K562 (cell line): ENCODE measurements around the gene SIGLEC14. TPM values are rescaled to one million over a fixed set of nuclear protein-coding genes. Genes with fewer than 3 reads are reported as not detected.
A peak's percentile ranks its signal among the peaks of the same experiment; 100 is the strongest.

Experiments used
- ATAC-seq: fragments of 200-7000 bp; cut with Tn5 transposase; 3 replicates; pipeline ENCODE4 v1.9.1; 2020; ENCODE audit warnings: moderate library complexity
- BruUV-seq: library from RNA; stranded (reverse); fragments of 400-500 nt; replicated peaks from 2 replicates; lab custom pipeline; 2021; lab: Mats Ljungman, UMichigan
- CTCF ChIA-PET: fragments of 300-600 bp; formaldehyde crosslinking; extraction: SDS; loops from one replicate; lab custom pipeline; 2021; ENCODE audit warnings: low intra/inter-chr PET ratio; lab: Yijun Ruan, JAX
- POLR2A ChIA-PET: fragments of 300-600, 350-650 bp; sonication (Branson Sonifier 250); formaldehyde crosslinking; extraction: SDS; loops from one replicate; lab custom pipeline; 2021; ENCODE audit warnings: antibody characterized with exemption, inconsistent platforms; lab: Yijun Ruan, JAX
- DNase-seq, 4 experiments: peaks; one replicate each; pipeline versions ENCODE4 v3.0.0 to v3.0.0-alpha.2; 2011 to 2018; ENCODE audit warnings: low spot score in 3 of 4, mixed read lengths in 3 of 4; ENCODE audit errors: extremely low read depth in 1 of 4
- FAIRE-seq: peaks from 2 replicates; lab custom pipeline; 2011; peaks lifted over from hg19 to GRCh38; lab: Jason Lieb, UNC
- H2AFZ ChIP-seq: 2 replicates; pipeline ENCODE4 v1.6.0; 2011; ENCODE audit warnings: low read depth, low read length, control low read depth, inconsistent platforms
- H3K27ac ChIP-seq: fragments of 200-600 bp; 3 replicates; pipeline ENCODE4 v1.8.0; 2011; ENCODE audit warnings: low read depth, mild to moderate bottlenecking, control low read depth, inconsistent platforms, low read length, moderate library complexity, mixed read lengths; ENCODE audit errors: extremely low read depth
- H3K27me3 ChIP-seq, 2 experiments: fragments of 300-600 bp in 1 of 2; 2 replicates in 1 of 2; 3 replicates in 1 of 2; pipeline versions ENCODE4 v1.6.0 to v1.8.0; 2011; ENCODE audit warnings: inconsistent platforms in 2 of 2, low read length in 2 of 2, mild to moderate bottlenecking in 1 of 2, mixed read lengths in 1 of 2, moderate library complexity in 1 of 2; ENCODE audit not compliant: control insufficient read depth in 2 of 2, insufficient read depth in 2 of 2
- H3K36me3 ChIP-seq: fragments of 300-600 bp; 3 replicates; pipeline ENCODE4 v1.8.0; 2011; ENCODE audit warnings: mild to moderate bottlenecking, low read length, inconsistent platforms; ENCODE audit not compliant: control insufficient read depth, insufficient read depth
- H3K4me1 ChIP-seq, 2 experiments: fragments of 200-600 bp in 1 of 2; replicated peaks in 1 of 2; 2 replicates in 1 of 2; 3 replicates in 1 of 2; pipeline versions ENCODE4 v1.5.1 to v1.8.0; 2011; ENCODE audit warnings: inconsistent platforms in 2 of 2, low read length in 2 of 2, mild to moderate bottlenecking in 1 of 2, mixed read lengths in 1 of 2, moderate library complexity in 1 of 2; ENCODE audit not compliant: control insufficient read depth in 2 of 2, insufficient read depth in 2 of 2
- H3K4me2 ChIP-seq: 2 replicates; pipeline ENCODE4 v1.6.1; 2011; ENCODE audit warnings: low read length, control low read depth, inconsistent platforms, mixed read lengths; ENCODE audit not compliant: insufficient read depth
- H3K4me3 ChIP-seq: fragments of 200-600 bp; sonication (generic), shearing (Covaris generic); 2 replicates; pipeline ENCODE4 v1.5.1; 2016; ENCODE audit warnings: control low read depth, inconsistent platforms
- H3K79me2 ChIP-seq: fragments of 200-600 bp; 3 replicates; pipeline ENCODE4 v1.8.0; 2011; ENCODE audit warnings: low read length, inconsistent platforms; ENCODE audit not compliant: control insufficient read depth, insufficient read depth
- H3K9ac ChIP-seq, 2 experiments: 2 replicates each; pipeline versions ENCODE4 v1.6.0 to v1.6.1; 2011; ENCODE audit warnings: low read depth in 2 of 2, low read length in 2 of 2, control low read depth in 1 of 2, inconsistent platforms in 1 of 2, mild to moderate bottlenecking in 1 of 2, mixed read lengths in 1 of 2; ENCODE audit not compliant: insufficient read depth in 1 of 2
- H3K9me1 ChIP-seq: one replicate; pipeline ENCODE4 v1.6.0; 2011; ENCODE audit warnings: inconsistent platforms, mild to moderate bottlenecking, low read length, moderate library complexity; ENCODE audit not compliant: control insufficient read depth, insufficient read depth
- H3K9me3 ChIP-seq: replicated peaks from 2 replicates; pipeline ENCODE4 v1.5.1; 2011; ENCODE audit warnings: low read depth, low read length, inconsistent platforms; ENCODE audit not compliant: control insufficient read depth, insufficient read depth
- H4K20me1 ChIP-seq: replicated peaks from 2 replicates; pipeline ENCODE4 v1.6.1; 2011; ENCODE audit warnings: low read length, inconsistent platforms, mixed read lengths; ENCODE audit not compliant: control insufficient read depth, insufficient read depth
- ADNP ChIP-seq: fragments of 200-800 bp; sonication (Bioruptor generic); IDR thresholded peaks from 2 replicates; pipeline ENCODE4 v1.6.1; 2016; ENCODE audit warnings: missing genetic modification characterization, missing compliant biosample characterization
- CBFA2T3 ChIP-seq: fragments of 450-650 bp; IDR thresholded peaks from 2 replicates; pipeline ENCODE4 v1.6.1; 2017
- CEBPB ChIP-seq: fragments of 450-650 bp; IDR thresholded peaks from 2 replicates; pipeline ENCODE4 v1.6.1; 2016; ENCODE audit warnings: missing genetic modification characterization, missing compliant biosample characterization
- CEBPG ChIP-seq, 3 experiments: fragments of 200-800 bp in 1 of 3; sonication (Bioruptor generic) in 1 of 3; sonication (generic) in 1 of 3; formaldehyde crosslinking in 1 of 3; IDR thresholded peaks in 2 of 3; conservative IDR thresholded peaks in 1 of 3; 2 replicates each; pipeline versions ENCODE4 v1.6.1 to v1.8.0; 2016 to 2022; ENCODE audit warnings: missing compliant biosample characterization in 2 of 3, missing genetic modification characterization in 2 of 3, mild to moderate bottlenecking in 1 of 3, missing genetic modification reagents in 1 of 3
- IFI16 ChIP-seq: fragments of 250-450 bp; sonication (Bioruptor Pico); IDR thresholded peaks from 2 replicates; pipeline ENCODE4 v2.1.2; 2022; ENCODE audit warnings: mild to moderate bottlenecking, inconsistent platforms
- PTRF ChIP-seq: fragments of 450-650 bp; IDR thresholded peaks from 2 replicates; pipeline ENCODE4 v1.6.1; 2016; ENCODE audit warnings: mild to moderate bottlenecking, missing genetic modification characterization, missing compliant biosample characterization
- SMARCA4 ChIP-seq: fragments of 450-650 bp; IDR thresholded peaks from 2 replicates; pipeline ENCODE4 v1.6.1; 2016
- SRSF9 ChIP-seq: fragments of 200-400 bp; formaldehyde crosslinking; IDR thresholded peaks from 2 replicates; pipeline ENCODE4 v1.6.1; 2017; ENCODE audit warnings: low read depth, low read length, borderline replicate concordance
- ZFP30 ChIP-seq: fragments of 250-450 bp; sonication (Bioruptor Pico); IDR thresholded peaks from 2 replicates; pipeline ENCODE4 v1.8.0; 2022; ENCODE audit warnings: moderate library complexity, mild to moderate bottlenecking, inconsistent platforms, borderline replicate concordance
- ZNF134 ChIP-seq: fragments of 250-450 bp; sonication (Bioruptor Pico); conservative IDR thresholded peaks from 2 replicates; pipeline ENCODE4 v1.4.0; 2020
- WGBS: fragments of 100-300 bp; shearing (Covaris generic); methylation state at CpG from one replicate; pipeline ENCODE4 v1.1.6; 2016; ENCODE audit warnings: low coverage, mixed read lengths; ENCODE audit not compliant: insufficient coverage; ENCODE audit errors: missing lambda C conversion rate; 5-methylcytosine and 5-hydroxymethylcytosine counted together
- in situ Hi-C: fragments of 300-500 bp; cut with MboI; formaldehyde crosslinking; loops from 4 replicates; pipeline ENCODE4 v1.15.0; 2018; ENCODE audit warnings: inconsistent platforms, mixed read lengths
- intact Hi-C: fragments of 100-400 bp; cut with micrococcal nuclease; formaldehyde crosslinking; loops from 2 replicates; pipeline ENCODE4 v1.14.2; 2022
- polyA plus RNA-seq, 8 experiments: library from polyadenylated mRNA; depleted of rRNA in 4 of 8; stranded (reverse) in 5 of 8; unstranded in 3 of 8; fragments of >200 nt; fragmentation: Nextera tagmentation in 2 of 8; fragmentation: Illumina TruSeq in 1 of 8; extraction: Ambion mirVana in 2 of 8; extraction: Trizol in 1 of 8; gene quantifications; 2 replicates each; pipeline versions ENCODE4 v1.2.1 to v1.2.3, GENCODE V29; 2011 to 2014; ENCODE audit warnings: inconsistent platforms in 1 of 8, missing spikeins in 1 of 8
- total RNA-seq, 7 experiments: library from RNA; depleted of rRNA in 6 of 7; stranded (reverse); fragments of >200 nt in 6 of 7; fragmentation: Illumina TruSeq in 2 of 7; extraction: Trizol in 2 of 7; gene quantifications; 2 replicates each; pipeline versions ENCODE4 v1.2.1 to v1.2.3, GENCODE V29; 2011 to 2021; ENCODE audit warnings: low replicate concordance in 1 of 7
- TF ChIP-seq, protein P1 (sequence below): sonication (generic); formaldehyde crosslinking; IDR thresholded peaks from 2 replicates; pipeline ENCODE4 v1.8.0; 2022; ENCODE audit warnings: mild to moderate bottlenecking, missing genetic modification reagents
- TF ChIP-seq, protein P2 (sequence below), 2 experiments: fragments of 450-650 bp in 1 of 2; sonication (generic) in 1 of 2; formaldehyde crosslinking in 1 of 2; IDR thresholded peaks in 1 of 2; conservative IDR thresholded peaks in 1 of 2; 2 replicates each; pipeline versions ENCODE4 v1.6.1 to v1.8.1; 2016 to 2023; ENCODE audit warnings: mild to moderate bottlenecking in 2 of 2, moderate library complexity in 2 of 2, inconsistent platforms in 1 of 2, missing genetic modification reagents in 1 of 2

Gene SIGLEC14
- total and polyA plus RNA-seq, 9 of the 15 experiments (the other 6 are each of a cell fraction or from before 2014, with no cell fraction given) = not detected

DNA sequence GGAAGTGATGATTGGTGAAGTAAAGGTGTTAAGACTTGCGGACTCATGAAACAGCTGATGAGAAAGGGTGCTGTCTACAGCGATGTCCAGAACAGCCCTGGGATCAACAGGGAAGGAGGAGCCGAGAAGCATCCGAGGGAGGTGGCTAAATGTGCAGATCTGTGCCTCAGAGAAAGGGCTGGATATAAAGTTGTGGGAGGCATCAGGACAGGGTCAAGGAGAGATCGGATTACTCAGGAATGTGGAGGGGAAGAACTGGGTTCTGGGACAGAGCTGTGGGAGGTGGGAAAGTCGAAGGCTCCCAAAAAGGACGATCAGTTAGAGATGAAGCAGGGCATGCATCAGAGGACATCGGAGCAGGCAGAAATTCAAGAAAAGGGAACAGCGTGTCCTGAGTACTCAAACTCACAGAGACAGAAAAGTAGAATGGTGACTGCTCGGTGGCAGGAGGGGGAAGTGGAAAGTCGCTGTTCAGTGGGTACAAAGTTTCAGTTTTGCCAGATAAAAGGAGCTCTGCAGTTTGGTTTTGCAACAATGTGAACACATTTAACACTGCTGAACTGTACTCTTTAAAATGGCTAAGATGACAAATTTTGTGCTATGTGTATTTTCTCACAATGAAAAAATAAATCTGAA is 1.9 kb downstream of the SIGLEC14 start:
- in situ Hi-C loops = no loop called here
- Histone ChIP-seq H3K27me3 (peaks cover 20 to 42% of the 10 kb centered on the region in 2 experiments), H3K9me3 (no peaks in the 10 kb centered on the region), H3K36me3 (no peaks in the 10 kb centered on the region), H3K4me1 (no peaks in the 10 kb centered on the region; a peak in 1 of 5 replicates), H2AFZ (no peak overlapping the region), H3K27ac (no peak overlapping the region), H3K4me2 (no peak overlapping the region), H3K4me3 (no peak overlapping the region)
- FAIRE-seq (peak; percentile 19), DNase-seq (no peak)
- CTCF ChIA-PET = no interaction called here
- BruUV-seq = no TSS peak
- TF ChIP-seq CBFA2T3 (no peak), ADNP (tag) (no peak), PTRF (tag) (no peak), SMARCA4 (no peak)
- TF ChIP-seq, protein P1, sequence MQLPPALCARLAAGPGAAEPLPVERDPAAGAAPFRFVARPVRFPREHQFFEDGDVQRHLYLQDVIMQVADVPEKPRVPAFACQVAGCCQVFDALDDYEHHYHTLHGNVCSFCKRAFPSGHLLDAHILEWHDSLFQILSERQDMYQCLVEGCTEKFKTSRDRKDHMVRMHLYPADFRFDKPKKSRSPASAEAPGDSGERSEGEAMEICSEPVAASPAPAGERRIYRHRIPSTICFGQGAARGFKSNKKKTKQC (CRISPR knock-in tag) = no peak
- TF ChIP-seq, all 486 proteins: peak for 0
- Histone ChIP-seq H3K9ac (peak overlapping the region in 1 of 2 experiments; percentile 64; a peak in 1 of 4 replicates), H3K9me1 (no peaks in the 10 kb centered on the region), H4K20me1 (no peaks in the 10 kb centered on the region), H3K79me2 (no peaks in the 10 kb centered on the region)
- 8% methylated on average over 11 of the region's 11 CpGs for WGBS
- POLR2A ChIA-PET = interaction anchor here (0.7 to 1.5 kb wide), 3 partner anchors 10 to 98 kb away, joined by 3 to 10 read pairs (median 5); no protein-coding TSS in a partner anchor
- no peak for ATAC-seq
- intact Hi-C loops = loop anchor here (5.0 kb wide), 1 partner anchor 172 kb away; no protein-coding TSS in a partner anchor

DNA sequence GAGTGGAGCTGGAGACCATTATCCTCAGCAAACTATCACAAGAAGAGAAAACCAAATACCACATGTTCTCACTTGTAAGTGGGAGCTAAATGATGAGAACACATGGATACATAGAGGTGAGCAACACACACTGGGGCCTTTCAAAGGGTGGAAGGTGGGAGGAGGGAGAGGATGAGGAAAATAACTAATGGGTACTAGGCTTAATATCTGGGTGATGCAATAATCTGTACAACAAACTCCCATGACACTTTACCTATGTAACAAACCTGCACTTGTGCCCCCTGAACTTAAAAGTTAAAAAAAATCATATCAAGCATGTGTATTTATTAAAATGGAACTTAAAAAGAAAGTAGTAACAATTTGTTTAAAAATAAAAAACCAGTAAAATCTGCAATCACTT is 5.0 kb downstream of the SIGLEC14 start:
- in situ Hi-C loops (no loop called here), intact Hi-C loops (loop anchor here (5.0 kb wide), 1 partner anchor 169 kb away; no protein-coding TSS in a partner anchor)
- no peak overlapping the region for H3K9ac ChIP-seq
- DNase-seq = no peak
- no peaks in the 10 kb centered on the region for H3K9me3 ChIP-seq
- no peaks in the 10 kb centered on the region for H3K9me1 ChIP-seq
- H4K20me1 ChIP-seq = no peaks in the 10 kb centered on the region
- H3K27ac ChIP-seq = no peak overlapping the region
- H3K36me3 ChIP-seq = no peaks in the 10 kb centered on the region
- H3K27me3 ChIP-seq = peaks cover 11 to 24% of the 10 kb centered on the region in 2 experiments
- no peak overlapping the region for H3K4me2 ChIP-seq
- no TSS peak for BruUV-seq
- H2AFZ ChIP-seq = no peak overlapping the region
- H3K4me1 ChIP-seq = no peaks in the 10 kb centered on the region; a peak in 1 of 5 replicates
- ATAC-seq = no peak
- TF ChIP-seq ZNF134 (CRISPR knock-in tag) (no peak), CEBPB (peak; percentile 43; the same call in 1 of the 2 replicates), CEBPG (CRISPR knock-in tag; IDR thresholded peaks at IDR 0.05) (no peak), CEBPG (tag; conservative IDR thresholded peaks at IDR 0.05 in 1 of 2, IDR thresholded peaks at IDR 0.05 in 1 of 2) (peak; percentile 32 to 77; a peak in 2 of 4 replicates), ZFP30 (no peak), IFI16 (CRISPR knock-in tag) (no peak), SRSF9 (no peak)
- TF ChIP-seq, protein P2, sequence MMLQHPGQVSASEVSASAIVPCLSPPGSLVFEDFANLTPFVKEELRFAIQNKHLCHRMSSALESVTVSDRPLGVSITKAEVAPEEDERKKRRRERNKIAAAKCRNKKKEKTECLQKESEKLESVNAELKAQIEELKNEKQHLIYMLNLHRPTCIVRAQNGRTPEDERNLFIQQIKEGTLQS (IDR thresholded peaks at IDR 0.05) = peak; percentile 66
- TF ChIP-seq, protein P2 (CRISPR knock-in tag; conservative IDR thresholded peaks at IDR 0.05) = no peak
- no peak overlapping the region for H3K4me3 ChIP-seq
- CTCF ChIA-PET = no interaction called here
- no peaks in the 10 kb centered on the region for H3K79me2 ChIP-seq
- no peak for FAIRE-seq
- POLR2A ChIA-PET = no interaction called here
